DOHH2 (cell line): ENCODE data around the gene CD34.

Experiments used
- CTCF ChIP-seq: fragments of 200-600 bp; sonication (generic); IDR thresholded peaks from one replicate; pipeline ENCODE4 v1.5.1; 2014; ENCODE audit warnings: antibody characterized with exemption, mild to moderate bottlenecking, low read depth, low read length; ENCODE audit not compliant: poor library complexity, severe bottlenecking
- EZH2phosphoT487 ChIP-seq: fragments of 200-600 bp; sonication (generic); IDR thresholded peaks from 2 replicates; pipeline ENCODE4 v1.6.1; 2017; ENCODE audit warnings: borderline replicate concordance, mild to moderate bottlenecking, antibody characterized with exemption, low read length, moderate library complexity, mixed read lengths

GRCh38 chr1:207832796-207833195 is 78.1 kb downstream of the CD34 start:
- TF ChIP-seq CTCF: no peak
- TF ChIP-seq EZH2phosphoT487: no peak
